AG09309 (cell line): ENCODE data around the gene HSPA8.

Experiments used
- DNase-seq: peaks from one replicate; pipeline ENCODE4 v3.0.0-alpha.2; 2010; ENCODE audit warnings: low read depth
- H3K4me3 ChIP-seq: 2 replicates; pipeline ENCODE4 v1.5.1; 2011; ENCODE audit warnings: mild to moderate bottlenecking, low read depth, low read length, moderate library complexity; ENCODE audit not compliant: control insufficient read depth
- TF ChIP-seq, protein P1 (sequence below): IDR thresholded peaks from 2 replicates; pipeline ENCODE4 v1.5.1; 2011; ENCODE audit warnings: mild to moderate bottlenecking, low read depth, low read length, inconsistent platforms; ENCODE audit not compliant: insufficient read depth, control insufficient read depth; ENCODE audit errors: missing control alignments

HSPA8 gene

GRCh38 chr11:123072762-123073161 lies 10.8 kb upstream of the HSPA8 start:
- DNase-seq: no peak
- H3K4me3 ChIP-seq: no peak overlapping the region
- TF ChIP-seq, protein P1, sequence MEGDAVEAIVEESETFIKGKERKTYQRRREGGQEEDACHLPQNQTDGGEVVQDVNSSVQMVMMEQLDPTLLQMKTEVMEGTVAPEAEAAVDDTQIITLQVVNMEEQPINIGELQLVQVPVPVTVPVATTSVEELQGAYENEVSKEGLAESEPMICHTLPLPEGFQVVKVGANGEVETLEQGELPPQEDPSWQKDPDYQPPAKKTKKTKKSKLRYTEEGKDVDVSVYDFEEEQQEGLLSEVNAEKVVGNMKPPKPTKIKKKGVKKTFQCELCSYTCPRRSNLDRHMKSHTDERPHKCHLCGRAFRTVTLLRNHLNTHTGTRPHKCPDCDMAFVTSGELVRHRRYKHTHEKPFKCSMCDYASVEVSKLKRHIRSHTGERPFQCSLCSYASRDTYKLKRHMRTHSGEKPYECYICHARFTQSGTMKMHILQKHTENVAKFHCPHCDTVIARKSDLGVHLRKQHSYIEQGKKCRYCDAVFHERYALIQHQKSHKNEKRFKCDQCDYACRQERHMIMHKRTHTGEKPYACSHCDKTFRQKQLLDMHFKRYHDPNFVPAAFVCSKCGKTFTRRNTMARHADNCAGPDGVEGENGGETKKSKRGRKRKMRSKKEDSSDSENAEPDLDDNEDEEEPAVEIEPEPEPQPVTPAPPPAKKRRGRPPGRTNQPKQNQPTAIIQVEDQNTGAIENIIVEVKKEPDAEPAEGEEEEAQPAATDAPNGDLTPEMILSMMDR: no peak

DNA sequence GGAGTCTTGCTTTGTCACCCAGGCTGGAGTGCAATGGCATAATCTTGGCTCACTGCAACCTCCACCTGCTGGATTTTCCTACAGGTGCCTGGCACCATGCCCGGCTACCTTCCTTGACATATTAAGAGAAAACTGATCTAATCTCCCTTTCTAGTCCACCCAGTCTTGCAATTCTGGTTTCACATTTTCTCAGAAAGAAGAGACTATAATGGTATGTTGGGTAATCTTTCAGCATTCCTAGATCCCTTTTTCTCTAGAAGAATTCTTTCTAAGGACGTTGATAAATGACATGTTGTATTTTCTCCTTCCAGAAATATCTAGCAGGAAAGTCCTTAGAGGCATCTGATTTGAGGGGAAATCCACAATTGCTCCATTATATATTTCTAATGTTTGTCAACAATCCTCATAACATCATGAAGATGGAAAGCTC lies 10.4 kb upstream of the HSPA8 start:
- H3K4me3 ChIP-seq: no peak overlapping the region
- DNase-seq: no peak
- TF ChIP-seq, protein P1: no peak

GRCh38 chr11:123069908-123070821 lies 8.2 kb upstream of the HSPA8 start:
- no peak overlapping the region for H3K4me3 ChIP-seq
- DNase-seq: no peak
- TF ChIP-seq, protein P1: no peak

DNA sequence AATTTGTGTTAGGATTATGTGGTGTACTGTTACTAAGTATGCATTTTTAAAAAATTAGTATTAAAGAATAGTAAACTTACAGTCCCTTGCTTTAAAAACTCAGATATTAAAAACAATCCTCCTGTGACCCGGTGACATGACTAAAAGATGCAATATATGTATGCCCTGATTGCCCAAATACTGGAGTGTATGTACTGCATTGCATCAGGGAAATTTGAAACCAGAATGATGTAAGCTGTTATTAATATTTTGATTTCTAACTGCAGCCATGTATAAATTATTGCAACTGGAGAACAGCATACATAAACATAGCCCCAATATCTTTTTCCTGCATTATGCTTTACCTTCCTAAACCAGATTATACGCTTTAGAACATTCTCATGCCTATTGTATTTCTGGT lies 3.7 kb upstream of the HSPA8 start:
- peak; percentile 17 for DNase-seq
- no peak overlapping the region for H3K4me3 ChIP-seq
- TF ChIP-seq, protein P1: no peak

DNA sequence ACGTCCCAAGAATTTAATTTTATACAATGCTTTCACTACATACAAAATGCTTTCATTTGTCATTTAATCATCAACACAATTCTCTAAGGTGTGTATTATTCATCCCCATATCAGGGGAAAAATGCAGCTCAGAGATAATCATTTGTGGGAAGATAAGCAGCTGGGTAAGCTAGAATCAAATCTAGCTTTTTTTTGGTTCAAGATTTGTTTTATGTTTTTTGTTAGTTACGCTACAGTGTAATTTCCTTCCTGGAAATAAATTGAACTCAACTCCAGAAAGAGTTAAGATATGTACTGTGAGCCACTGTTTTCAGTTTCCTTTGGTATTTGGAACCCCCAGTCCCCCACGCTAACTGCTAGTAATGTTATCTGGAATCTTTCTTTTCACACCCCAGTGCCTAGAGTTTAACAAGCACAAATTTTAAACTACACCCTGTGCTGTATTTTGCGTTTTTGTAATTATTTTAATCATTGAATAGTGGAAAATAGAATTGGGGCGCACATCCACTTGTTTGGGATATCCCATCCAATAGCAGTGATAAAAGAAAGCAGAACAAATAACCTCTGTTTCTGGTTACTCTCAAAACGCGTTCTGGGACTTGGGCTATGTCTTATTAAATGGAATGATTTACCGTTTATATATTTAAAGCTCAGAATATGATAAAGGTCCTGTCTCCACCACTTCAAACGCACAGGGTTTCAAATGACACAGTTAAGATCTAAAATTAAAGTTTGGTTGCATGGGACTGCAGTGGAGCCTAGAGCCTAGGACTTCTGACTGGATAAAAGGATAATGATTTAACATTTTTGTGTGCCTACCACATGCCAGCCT lies 2.1 kb upstream of the HSPA8 start:
- TF ChIP-seq, protein P1: no peak
- H3K4me3 ChIP-seq: no peak overlapping the region
- no peak for DNase-seq

DNA sequence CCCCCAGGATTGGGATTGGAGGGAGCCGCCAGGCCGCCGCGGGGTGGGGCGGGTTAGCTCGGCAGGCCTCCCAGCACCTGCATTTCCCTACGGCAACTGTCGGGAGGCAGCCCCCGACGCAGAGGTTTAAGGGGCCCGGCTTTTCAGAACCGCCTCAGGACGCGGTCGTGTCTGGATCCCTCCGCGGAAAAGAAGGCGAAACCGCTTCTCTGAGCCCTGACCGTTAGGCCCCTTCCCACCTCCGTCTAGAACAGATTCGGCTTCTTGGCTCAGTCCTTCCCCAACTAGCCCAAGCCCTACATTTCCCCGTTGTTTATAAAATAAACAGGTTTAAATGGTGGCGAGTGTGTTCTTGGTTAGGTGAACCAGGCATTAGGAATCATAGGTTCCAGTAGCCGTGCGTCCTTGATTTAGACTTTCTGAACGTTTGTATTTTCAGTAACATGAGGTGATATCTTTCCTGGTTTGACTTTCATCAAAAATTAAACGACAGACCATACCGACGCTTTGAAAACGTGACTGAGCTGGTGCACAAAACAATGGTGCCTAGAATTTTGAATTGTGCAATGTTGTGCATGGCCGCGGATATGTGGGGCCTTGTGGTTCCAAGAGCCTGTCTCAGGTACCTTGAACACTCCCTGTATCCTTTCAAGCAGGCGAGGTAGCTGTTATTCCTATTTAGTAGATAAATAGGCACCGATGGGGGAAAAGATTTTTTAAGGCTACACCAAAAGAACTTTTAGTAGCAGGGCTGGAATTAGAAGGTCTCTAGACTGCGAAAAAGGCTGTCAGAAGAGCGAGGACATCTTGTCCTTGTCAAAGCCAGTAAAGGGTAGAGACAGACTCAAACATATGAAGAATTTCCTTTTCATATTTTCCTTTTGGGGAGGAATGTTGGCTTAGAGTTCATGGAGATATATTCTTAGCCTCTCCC lies 1.2 kb upstream of the HSPA8 start:
- TF ChIP-seq, protein P1: no peak
- peak; percentile 28 for DNase-seq
- peak overlapping the region; percentile 76 for H3K4me3 ChIP-seq
